Measurements from ENCODE around the gene TBC1D22A. TPM values are rescaled to one million over a fixed set of nuclear protein-coding genes. Genes with fewer than 3 reads are reported as not detected.

Gene TBC1D22A
- total and polyA plus RNA-seq, 2 donors (not counting 3 experiments of a cell fraction or from before 2014, with no cell fraction given) = 26.1 to 32.4 TPM

DNA sequence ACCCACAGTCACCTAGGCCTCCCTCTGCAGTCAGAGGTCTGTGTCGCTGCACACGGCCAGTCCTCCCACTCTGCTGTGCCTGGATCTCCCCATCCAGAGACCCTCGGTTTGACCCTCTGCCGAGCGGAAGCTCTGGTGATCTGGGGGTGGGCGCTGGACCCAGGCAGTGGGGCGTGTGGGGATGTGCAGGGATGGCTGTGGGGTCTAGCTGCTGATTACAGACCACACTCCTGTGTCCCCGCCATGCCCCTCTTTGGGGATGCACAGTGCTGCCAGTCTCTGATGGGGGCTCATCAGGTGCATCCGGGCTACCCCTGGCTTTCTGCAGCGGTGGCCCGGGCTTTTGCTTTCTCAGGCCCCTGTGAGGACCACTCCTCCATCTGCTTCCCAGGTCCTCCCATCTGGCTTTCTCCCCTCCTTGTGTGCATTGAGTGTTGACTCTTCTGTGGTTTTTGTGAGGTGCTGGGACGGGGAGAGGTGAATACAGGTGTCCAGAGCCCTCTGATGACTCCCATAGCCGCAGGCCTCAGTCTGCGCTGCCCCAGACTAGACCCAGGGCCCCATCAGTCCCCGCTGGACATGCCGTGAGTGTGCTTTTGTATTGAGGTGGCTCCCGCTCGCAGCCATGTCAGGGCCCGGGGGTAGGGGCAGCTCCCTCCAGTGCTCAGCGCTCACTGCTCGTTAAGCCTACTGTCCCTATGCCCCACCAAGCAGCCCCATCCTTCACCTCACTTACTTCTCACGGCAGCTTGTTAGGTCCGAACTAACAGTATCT is 251.6 kb downstream of the TBC1D22A start:
- Histone ChIP-seq H4K20me1 (replicated peaks; ENCODE audit: control insufficient read depth, extremely low read depth, insufficient read depth, low read length) (no peaks in the 10 kb centered on the region), H3K9me1 (replicated peaks; ENCODE audit: control insufficient read depth, extremely low read depth, insufficient read depth, low read length) (no peaks in the 10 kb centered on the region), H3K36me3 (ENCODE audit: control insufficient read depth in 2 of 2, extremely low read depth in 1 of 2, insufficient read depth in 2 of 2, low read length in 2 of 2) (no peaks in the 10 kb centered on the region), H3K9me3 (replicated peaks; ENCODE audit: control insufficient read depth, insufficient read depth, low read length) (no peaks in the 10 kb centered on the region), H2AFZ (ENCODE audit: low read depth, low read length) (no peak overlapping the region), H3K9ac (replicated peaks; ENCODE audit: extremely low read depth, insufficient read depth, low read length) (no peak overlapping the region), H3K4me2 (ENCODE audit: insufficient read depth, low read length) (no peak overlapping the region), H3K4me1 (ENCODE audit: control insufficient read depth, extremely low read depth, insufficient read depth, low read length) (no peaks in the 10 kb centered on the region), H3K27ac (ENCODE audit: insufficient read depth, low read depth, low read length) (no peak overlapping the region), H3K27me3 (ENCODE audit: control insufficient read depth in 2 of 2, insufficient read depth in 2 of 2, low read length in 2 of 2) (no peaks in the 10 kb centered on the region), H3K4me3 (replicated peaks in 1 of 3; ENCODE audit: insufficient read depth in 1 of 3, low read depth in 1 of 3, low read length in 3 of 3) (no peak overlapping the region), H3K79me2 (ENCODE audit: control insufficient read depth, insufficient read depth, low read length) (no peaks in the 10 kb centered on the region)
- DNase-seq (ENCODE audit: low read depth, low spot score) (no peak), FAIRE-seq (no peak)
- no TSS peak for BruUV-seq (replicated peaks)
- dilution Hi-C loops (cut with MboI; ENCODE audit: extremely low pct_ligation_motif_present, low sequenced_read_pairs) = no loop called here
- intact Hi-C loops (cut with micrococcal nuclease) = no loop called here
- TF ChIP-seq JUN (IDR thresholded peaks at IDR 0.05; ENCODE audit: borderline replicate concordance, insufficient read depth, insufficient read length, low read depth) = no peak
- no peak for TF ChIP-seq GATA2 (IDR thresholded peaks at IDR 0.05; ENCODE audit: insufficient read depth, insufficient read length, low read depth, low read length)
- no peak for TF ChIP-seq POLR2AphosphoS5 (IDR thresholded peaks at IDR 0.05; ENCODE audit: insufficient read depth, low read depth, low read length)
- ChIA-PET CTCF (interaction anchor here (1.0 to 2.0 kb wide), 2 partner anchors 13 to 168 kb away, joined by 3 to 18 read pairs; no protein-coding TSS in a partner anchor), POLR2A (no interaction called here)

DNA sequence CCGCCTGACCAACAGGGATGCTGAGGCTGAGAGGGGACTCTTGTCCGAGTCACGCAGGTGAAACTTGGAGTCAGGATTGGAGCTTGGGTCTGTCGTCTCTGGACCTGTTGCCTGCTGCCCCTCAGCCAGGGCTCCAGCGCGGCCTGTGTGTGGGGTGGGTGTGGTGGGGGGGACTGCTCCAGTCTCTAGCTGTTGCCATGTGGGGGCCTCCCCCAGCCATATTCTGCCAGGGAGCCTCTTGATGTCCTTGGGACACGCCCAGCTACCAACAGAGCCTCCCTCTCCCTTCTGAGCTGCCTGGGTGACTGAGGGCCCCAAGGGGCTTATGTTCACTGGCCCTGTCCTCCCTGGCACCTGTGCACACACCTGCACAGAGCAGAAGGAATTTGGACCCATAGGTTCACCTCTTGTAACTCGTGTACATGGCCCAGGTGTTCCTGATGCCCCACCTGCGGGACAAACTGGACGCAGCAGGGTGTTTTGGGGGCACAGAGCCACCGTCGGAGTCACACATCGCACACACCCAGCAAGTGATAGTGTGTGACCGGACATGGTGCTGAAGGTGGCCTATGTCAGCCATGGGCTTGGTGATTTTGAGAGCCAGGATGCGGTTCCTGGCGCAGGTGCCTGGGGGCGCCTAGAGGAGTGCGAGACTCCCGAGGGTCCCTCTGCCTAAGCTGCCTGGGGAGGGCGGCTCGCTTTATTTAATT is 252.3 kb downstream of the TBC1D22A start:
- intact Hi-C loops (cut with micrococcal nuclease) = no loop called here
- Histone ChIP-seq H4K20me1 (replicated peaks; ENCODE audit: control insufficient read depth, extremely low read depth, insufficient read depth, low read length) (no peaks in the 10 kb centered on the region), H3K9me3 (replicated peaks; ENCODE audit: control insufficient read depth, insufficient read depth, low read length) (no peaks in the 10 kb centered on the region), H2AFZ (ENCODE audit: low read depth, low read length) (no peak overlapping the region), H3K27me3 (ENCODE audit: control insufficient read depth in 2 of 2, insufficient read depth in 2 of 2, low read length in 2 of 2) (no peaks in the 10 kb centered on the region), H3K9ac (replicated peaks; ENCODE audit: extremely low read depth, insufficient read depth, low read length) (no peak overlapping the region), H3K4me2 (ENCODE audit: insufficient read depth, low read length) (no peak overlapping the region), H3K36me3 (ENCODE audit: control insufficient read depth in 2 of 2, extremely low read depth in 1 of 2, insufficient read depth in 2 of 2, low read length in 2 of 2) (no peaks in the 10 kb centered on the region), H3K4me3 (replicated peaks in 1 of 3; ENCODE audit: insufficient read depth in 1 of 3, low read depth in 1 of 3, low read length in 3 of 3) (no peak overlapping the region), H3K27ac (ENCODE audit: insufficient read depth, low read depth, low read length) (no peak overlapping the region), H3K9me1 (replicated peaks; ENCODE audit: control insufficient read depth, extremely low read depth, insufficient read depth, low read length) (no peaks in the 10 kb centered on the region), H3K4me1 (ENCODE audit: control insufficient read depth, extremely low read depth, insufficient read depth, low read length) (no peaks in the 10 kb centered on the region), H3K79me2 (ENCODE audit: control insufficient read depth, insufficient read depth, low read length) (no peaks in the 10 kb centered on the region)
- no TSS peak for BruUV-seq (replicated peaks)
- dilution Hi-C loops (cut with MboI; ENCODE audit: extremely low pct_ligation_motif_present, low sequenced_read_pairs) = no loop called here
- POLR2A ChIA-PET = no interaction called here
- CTCF ChIA-PET = no interaction called here
- TF ChIP-seq, protein P1, sequence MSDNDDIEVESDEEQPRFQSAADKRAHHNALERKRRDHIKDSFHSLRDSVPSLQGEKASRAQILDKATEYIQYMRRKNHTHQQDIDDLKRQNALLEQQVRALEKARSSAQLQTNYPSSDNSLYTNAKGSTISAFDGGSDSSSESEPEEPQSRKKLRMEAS (IDR thresholded peaks at IDR 0.05; ENCODE audit: insufficient read depth, insufficient read length) = no peak
- TF ChIP-seq POLR2AphosphoS5 (IDR thresholded peaks at IDR 0.05; ENCODE audit: insufficient read depth, low read depth, low read length) = no peak
- TF ChIP-seq MYC (IDR thresholded peaks at IDR 0.05; ENCODE audit: low read depth, low read length) = no peak
- TF ChIP-seq EZH2 (IDR thresholded peaks at IDR 0.05; ENCODE audit: borderline replicate concordance, low read depth, low read length, severe bottlenecking) = no peak
- TF ChIP-seq, protein P2, sequence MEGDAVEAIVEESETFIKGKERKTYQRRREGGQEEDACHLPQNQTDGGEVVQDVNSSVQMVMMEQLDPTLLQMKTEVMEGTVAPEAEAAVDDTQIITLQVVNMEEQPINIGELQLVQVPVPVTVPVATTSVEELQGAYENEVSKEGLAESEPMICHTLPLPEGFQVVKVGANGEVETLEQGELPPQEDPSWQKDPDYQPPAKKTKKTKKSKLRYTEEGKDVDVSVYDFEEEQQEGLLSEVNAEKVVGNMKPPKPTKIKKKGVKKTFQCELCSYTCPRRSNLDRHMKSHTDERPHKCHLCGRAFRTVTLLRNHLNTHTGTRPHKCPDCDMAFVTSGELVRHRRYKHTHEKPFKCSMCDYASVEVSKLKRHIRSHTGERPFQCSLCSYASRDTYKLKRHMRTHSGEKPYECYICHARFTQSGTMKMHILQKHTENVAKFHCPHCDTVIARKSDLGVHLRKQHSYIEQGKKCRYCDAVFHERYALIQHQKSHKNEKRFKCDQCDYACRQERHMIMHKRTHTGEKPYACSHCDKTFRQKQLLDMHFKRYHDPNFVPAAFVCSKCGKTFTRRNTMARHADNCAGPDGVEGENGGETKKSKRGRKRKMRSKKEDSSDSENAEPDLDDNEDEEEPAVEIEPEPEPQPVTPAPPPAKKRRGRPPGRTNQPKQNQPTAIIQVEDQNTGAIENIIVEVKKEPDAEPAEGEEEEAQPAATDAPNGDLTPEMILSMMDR (IDR thresholded peaks at IDR 0.05; ENCODE audit: extremely low read depth in 1 of 2, insufficient read depth in 1 of 2, low read depth in 1 of 2, low read length in 2 of 2) = no peak
- TF ChIP-seq GATA2 (IDR thresholded peaks at IDR 0.05; ENCODE audit: insufficient read depth, insufficient read length, low read depth, low read length) = no peak
- TF ChIP-seq FOS (IDR thresholded peaks at IDR 0.05; ENCODE audit: borderline replicate concordance, insufficient read depth, low read length) = no peak
- no peak for TF ChIP-seq JUN (IDR thresholded peaks at IDR 0.05; ENCODE audit: borderline replicate concordance, insufficient read depth, insufficient read length, low read depth)
- no peak for TF ChIP-seq POLR2A (IDR thresholded peaks at IDR 0.05; ENCODE audit: low read depth, low read length)
- no peak for DNase-seq (ENCODE audit: low read depth, low spot score)
- no peak for FAIRE-seq
